RWPE1 (cell line): Measurements from ENCODE around the gene NEK10.

Experiments
- CTCF ChIA-PET: fragments of 350-600 bp; sonication (Branson Sonifier 250); formaldehyde crosslinking; extraction: SDS; loops from one replicate; lab custom pipeline; 2021; lab: Yijun Ruan, JAX
- POLR2A ChIA-PET: fragments of 400-600 bp; formaldehyde crosslinking; extraction: SDS; loops from one replicate; lab custom pipeline; 2020; ENCODE audit warnings: antibody characterized with exemption; ENCODE audit not compliant: low non-redundant PET; lab: Yijun Ruan, JAX
- DNase-seq: peaks from one replicate; pipeline ENCODE4 v3.0.0; 2012; ENCODE audit warnings: low spot score
- H3K27ac ChIP-seq: fragments of 450-650 bp; 2 replicates; pipeline ENCODE4 v1.5.1; 2017
- TF ChIP-seq, protein P1 (sequence below): fragments of 450-650 bp; conservative IDR thresholded peaks from 2 replicates; pipeline ENCODE4 v1.5.1; 2017; ENCODE audit warnings: low read depth, mild to moderate bottlenecking

The NEK10 gene

DNA sequence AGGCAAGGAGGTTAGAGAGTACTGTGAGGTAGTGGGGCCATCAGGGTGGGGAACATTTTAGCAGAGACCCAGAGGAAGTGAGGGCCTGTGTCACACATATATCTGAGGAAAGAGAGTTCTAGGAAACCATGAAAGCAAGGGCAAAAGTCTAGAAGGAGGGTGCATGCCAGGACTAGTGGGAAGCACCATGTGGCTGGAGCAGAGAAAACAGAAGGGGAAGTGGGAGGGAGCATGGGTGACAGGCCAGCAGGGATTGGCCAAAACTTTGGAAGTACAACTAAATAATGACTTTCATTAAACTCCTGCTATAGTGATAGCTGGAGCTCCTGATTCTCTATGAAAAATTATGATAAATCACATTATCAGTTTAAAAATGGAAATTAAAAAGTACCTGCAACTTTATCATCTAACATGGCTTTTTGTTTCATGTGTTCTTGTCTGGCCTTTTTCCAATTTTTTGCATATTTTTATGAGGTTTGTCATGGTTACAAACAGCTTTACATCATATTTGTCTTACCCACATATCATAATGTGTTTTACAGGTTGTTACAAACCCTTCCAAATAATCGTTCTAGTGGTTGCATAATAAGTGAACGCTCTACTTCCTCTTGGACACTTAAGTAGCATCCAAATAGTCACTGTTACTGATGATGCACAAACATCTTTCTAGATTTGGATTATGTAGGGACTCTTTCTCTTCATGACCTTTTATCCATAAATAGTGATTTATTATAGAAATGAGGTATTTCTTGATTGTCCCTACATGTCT is 168.3 kb downstream of the NEK10 start:
- CTCF ChIA-PET, result no interaction called here
- POLR2A ChIA-PET, result no interaction called here
- no peak overlapping the region for H3K27ac ChIP-seq
- TF ChIP-seq, protein P1, sequence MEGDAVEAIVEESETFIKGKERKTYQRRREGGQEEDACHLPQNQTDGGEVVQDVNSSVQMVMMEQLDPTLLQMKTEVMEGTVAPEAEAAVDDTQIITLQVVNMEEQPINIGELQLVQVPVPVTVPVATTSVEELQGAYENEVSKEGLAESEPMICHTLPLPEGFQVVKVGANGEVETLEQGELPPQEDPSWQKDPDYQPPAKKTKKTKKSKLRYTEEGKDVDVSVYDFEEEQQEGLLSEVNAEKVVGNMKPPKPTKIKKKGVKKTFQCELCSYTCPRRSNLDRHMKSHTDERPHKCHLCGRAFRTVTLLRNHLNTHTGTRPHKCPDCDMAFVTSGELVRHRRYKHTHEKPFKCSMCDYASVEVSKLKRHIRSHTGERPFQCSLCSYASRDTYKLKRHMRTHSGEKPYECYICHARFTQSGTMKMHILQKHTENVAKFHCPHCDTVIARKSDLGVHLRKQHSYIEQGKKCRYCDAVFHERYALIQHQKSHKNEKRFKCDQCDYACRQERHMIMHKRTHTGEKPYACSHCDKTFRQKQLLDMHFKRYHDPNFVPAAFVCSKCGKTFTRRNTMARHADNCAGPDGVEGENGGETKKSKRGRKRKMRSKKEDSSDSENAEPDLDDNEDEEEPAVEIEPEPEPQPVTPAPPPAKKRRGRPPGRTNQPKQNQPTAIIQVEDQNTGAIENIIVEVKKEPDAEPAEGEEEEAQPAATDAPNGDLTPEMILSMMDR, result no peak
- DNase-seq, result no peak

DNA sequence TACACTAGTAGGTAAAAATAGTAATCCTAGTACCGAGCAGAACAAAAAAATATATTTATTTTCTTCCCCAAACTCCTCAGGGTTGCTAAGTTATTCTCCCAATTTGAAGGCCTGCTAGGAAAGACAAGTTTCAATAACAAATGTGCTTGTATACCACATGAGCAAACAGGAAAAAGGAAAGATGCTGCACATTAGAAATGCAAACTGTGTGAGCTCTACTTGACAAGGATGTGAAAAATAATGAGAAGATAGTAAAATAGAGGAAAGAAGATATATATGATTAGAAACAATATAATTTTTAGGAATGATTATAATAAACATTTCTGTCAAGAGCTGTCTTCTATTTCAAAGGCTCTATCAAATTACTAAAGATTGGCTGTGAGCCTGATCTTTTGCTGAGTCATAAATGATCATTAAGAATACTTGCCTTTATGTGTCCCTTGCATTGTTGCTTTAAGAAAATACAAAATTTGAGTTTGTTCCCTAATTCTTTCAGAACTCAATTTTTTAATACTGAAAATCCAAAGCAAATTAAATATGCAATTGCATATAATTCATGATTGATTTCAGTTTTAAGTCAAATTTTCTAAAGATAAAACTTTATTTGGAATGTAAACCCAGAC is 174.2 kb downstream of the NEK10 start:
- no peak overlapping the region for H3K27ac ChIP-seq
- TF ChIP-seq, protein P1, result no peak
- DNase-seq, result no peak
- ChIA-PET CTCF (no interaction called here), POLR2A (no interaction called here)

DNA sequence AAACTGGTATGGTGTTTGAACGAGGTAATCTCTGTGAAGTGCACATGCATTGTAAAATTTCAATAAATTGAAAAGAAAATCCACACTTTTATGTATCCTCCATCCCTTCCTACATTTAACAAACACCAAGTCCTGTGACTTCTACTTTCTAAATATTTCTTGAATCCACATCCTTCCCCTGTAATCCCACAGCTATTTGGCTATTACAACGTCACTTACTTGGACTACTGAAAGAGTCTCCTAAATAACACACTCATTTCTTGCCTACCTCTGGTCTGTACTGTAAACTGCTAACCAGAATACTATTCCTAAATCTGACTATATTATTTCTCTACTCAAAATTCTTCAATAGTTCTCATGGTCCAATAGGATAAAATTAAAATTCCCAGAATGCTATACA is 176.1 kb downstream of the NEK10 start:
- no peak for DNase-seq
- ChIA-PET CTCF (no interaction called here), POLR2A (no interaction called here)
- TF ChIP-seq, protein P1, result no peak
- no peak overlapping the region for H3K27ac ChIP-seq

DNA sequence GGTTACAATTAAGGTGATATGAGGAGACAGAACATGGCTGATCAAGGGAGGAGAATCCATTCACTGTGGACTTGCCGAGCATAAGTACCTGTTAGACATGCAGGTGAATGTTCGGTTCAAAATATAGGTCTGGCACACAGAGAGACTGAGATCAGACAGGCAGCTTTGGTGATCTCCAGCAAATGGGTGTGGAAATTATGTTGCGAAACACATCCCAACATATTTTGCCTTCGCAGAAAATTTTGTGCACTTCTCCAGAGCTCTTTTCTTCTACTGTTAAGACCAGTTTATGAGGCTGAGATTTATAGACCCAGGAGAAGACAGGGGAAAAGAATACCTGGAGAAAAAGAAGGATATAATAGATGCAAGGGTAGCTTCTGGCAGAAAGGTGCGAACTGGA is 183.2 kb downstream of the NEK10 start:
- no peak for DNase-seq
- TF ChIP-seq, protein P1, result no peak
- no peak overlapping the region for H3K27ac ChIP-seq
- POLR2A ChIA-PET, result no interaction called here
- CTCF ChIA-PET, result no interaction called here

DNA sequence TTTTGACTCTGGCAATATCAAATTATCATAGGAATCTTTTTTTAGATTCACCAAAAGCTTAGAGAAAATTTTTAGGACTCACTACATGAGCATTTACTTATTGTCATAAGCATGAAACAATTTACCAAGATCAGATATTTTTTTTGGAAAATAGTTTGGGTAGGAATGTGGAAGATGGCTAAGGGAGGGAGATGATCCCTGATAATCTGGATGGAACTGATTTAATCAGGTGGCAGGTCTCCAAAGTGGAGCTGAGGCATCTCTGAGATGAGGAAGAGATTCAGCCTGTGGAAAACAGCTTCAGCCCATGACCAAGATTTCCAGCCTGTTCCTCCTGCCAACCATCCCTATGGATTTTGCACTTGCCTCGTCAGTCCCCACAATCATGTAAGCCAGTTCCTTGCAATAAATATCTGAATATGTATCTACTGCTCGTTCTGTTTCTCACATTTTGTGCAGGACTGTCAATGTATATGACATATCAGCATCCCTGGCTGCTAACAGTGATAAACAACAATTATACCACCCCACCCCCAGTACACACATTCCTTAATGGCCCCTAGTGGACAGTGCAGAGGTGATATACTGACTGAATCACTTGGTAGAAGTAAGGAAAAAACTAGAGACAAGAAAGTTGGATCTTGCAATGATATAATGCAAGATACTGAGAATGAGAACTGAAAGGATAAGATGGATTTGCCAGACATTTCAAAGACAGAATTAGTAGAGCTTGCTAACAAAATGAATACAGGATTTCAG is 183.8 kb downstream of the NEK10 start:
- TF ChIP-seq, protein P1, result no peak
- CTCF ChIA-PET, result no interaction called here
- DNase-seq, result no peak
- POLR2A ChIA-PET, result no interaction called here
- H3K27ac ChIP-seq, result no peak overlapping the region

DNA sequence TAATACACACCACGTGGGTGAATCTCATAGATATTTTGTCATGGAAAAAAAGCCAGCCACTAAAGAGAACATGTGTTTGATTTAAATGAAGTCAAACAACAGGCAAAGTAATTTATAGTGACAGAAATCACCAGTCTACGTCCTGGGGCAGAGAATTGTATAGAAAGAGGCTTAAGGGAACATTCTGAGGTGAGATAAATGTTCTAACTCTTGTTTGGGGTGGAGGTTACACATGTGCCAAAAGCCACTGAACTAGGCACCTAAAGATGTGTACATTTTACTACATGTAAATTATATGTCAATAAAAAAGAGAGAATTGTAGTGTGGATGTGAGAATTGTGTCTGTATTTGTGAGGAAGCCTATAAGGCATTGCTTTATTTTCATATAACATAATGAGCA is 184.9 kb downstream of the NEK10 start:
- H3K27ac ChIP-seq, result no peak overlapping the region
- CTCF ChIA-PET, result no interaction called here
- TF ChIP-seq, protein P1, result no peak
- POLR2A ChIA-PET, result no interaction called here
- no peak for DNase-seq
